Measurements from ENCODE around the gene A3GALT2.

- no peak for TF ChIP-seq CTCF (IDR thresholded peaks at IDR 0.05)
- no peak for TF ChIP-seq MAX (CRISPR knock-in tag; IDR thresholded peaks at IDR 0.05)
Measured at GRCh38 chr1:33349081-33349759, 28.3 kb upstream of the A3GALT2 start.

Data from WTC11 (cell line).